NT2/D1 (cell line): ENCODE results near the gene HMX1.

Experiments
- SUZ12 ChIP-seq: IDR thresholded peaks from 2 replicates; pipeline ENCODE4 v1.6.1; 2011; ENCODE audit not compliant: insufficient read length, insufficient read depth; ENCODE audit errors: extremely low read depth
- YY1 ChIP-seq: IDR thresholded peaks from 2 replicates; pipeline ENCODE4 v1.6.1; 2011; ENCODE audit not compliant: insufficient read length, insufficient read depth
- ZNF274 ChIP-seq: IDR thresholded peaks from 2 replicates; pipeline ENCODE4 v1.6.1; 2011; ENCODE audit warnings: mild to moderate bottlenecking, low read depth, low read length

GRCh38 chr4:8910822-8911315, 39.2 kb upstream of the HMX1 start:
- no peak for TF ChIP-seq YY1
- no peak for TF ChIP-seq ZNF274
- TF ChIP-seq SUZ12: no peak
